H1 (cell line): ENCODE results near the gene NOP16. TPM values are rescaled to one million over a fixed set of nuclear protein-coding genes. Genes with fewer than 3 reads are reported as not detected.
A peak's percentile ranks its signal among the peaks of the same experiment; 100 is the strongest.

Experiments
- CREB1 ChIP-seq: IDR thresholded peaks from 2 replicates; pipeline ENCODE4 v1.6.1; 2012; ENCODE audit warnings: inconsistent platforms
- KDM1A ChIP-seq: fragments of 200-600, 300-600 bp; sonication (generic); IDR thresholded peaks from 2 replicates; pipeline ENCODE4 v1.7.1; 2016; ENCODE audit warnings: mild to moderate bottlenecking, low read length, borderline replicate concordance
- RAD21 ChIP-seq, 2 experiments: IDR thresholded peaks in 1 of 2; conservative IDR thresholded peaks in 1 of 2; 2 replicates each; pipeline ENCODE4 v1.6.1; 2011; ENCODE audit warnings: low read depth in 2 of 2, low read length in 2 of 2, improper control_type of control experiment in 1 of 2, inconsistent platforms in 1 of 2, mild to moderate bottlenecking in 1 of 2, moderate library complexity in 1 of 2
- SRF ChIP-seq: IDR thresholded peaks from 2 replicates; pipeline ENCODE4 v1.6.1; 2011; ENCODE audit warnings: mild to moderate bottlenecking, low read depth, low read length, moderate library complexity
- TCF12 ChIP-seq: IDR thresholded peaks from 2 replicates; pipeline ENCODE4 v1.6.1; 2011; ENCODE audit warnings: low read depth, mild to moderate bottlenecking, low read length
- polyA plus RNA-seq, 7 experiments: library from polyadenylated mRNA; depleted of rRNA in 3 of 7; stranded (reverse) in 5 of 7; unstranded in 2 of 7; fragments of >200 nt in 5 of 7; fragments of 200-250 nt in 2 of 7; gene quantifications; 1 replicate in 5 of 7; 2 replicates in 1 of 7; 4 replicates in 1 of 7; pipeline versions ENCODE4 v1.2.1 to v1.2.3, GENCODE V29; 2011 to 2013; ENCODE audit warnings: missing spikeins in 2 of 7, mixed read lengths in 2 of 7
- total RNA-seq: library from RNA; stranded (reverse); fragmentation: NEBNext Ultra II Directional; extraction: Animal tissue kit (Norgen Biotek cat#: 25700); gene quantifications from 2 replicates; pipeline ENCODE4 v1.2.1, GENCODE V29; 2021

Gene NOP16
- total and polyA plus RNA-seq, 2 of the 8 experiments (the other 6 are each of a cell fraction or from before 2014, with no cell fraction given) = 46.9 to 65.2 TPM

GRCh38 chr5:176415952-176416924 lies 27.8 kb upstream of the NOP16 start, which contains the start of gene CLTB (continued):
- TF ChIP-seq RAD21 (IDR thresholded peaks at IDR 0.05 in 1 of 2, conservative IDR thresholded peaks at IDR 0.05 in 1 of 2; ENCODE audit: low read depth in 2 of 2, low read length in 2 of 2) (peak; percentile 68 to 91), SRF (no peak), KDM1A (peak; percentile 47; the same call in 1 of the 2 replicates), TCF12 (peak; percentile 90; the same call in 1 of the 2 replicates), CREB1 (peak; percentile 87)
